Measurements from ENCODE around the gene LITAF. TPM values are rescaled to one million over a fixed set of nuclear protein-coding genes. Genes with fewer than 3 reads are reported as not detected.

LITAF gene
- polyA plus RNA-seq, 1 donor from 2014 or later: 0.31 TPM

DNA sequence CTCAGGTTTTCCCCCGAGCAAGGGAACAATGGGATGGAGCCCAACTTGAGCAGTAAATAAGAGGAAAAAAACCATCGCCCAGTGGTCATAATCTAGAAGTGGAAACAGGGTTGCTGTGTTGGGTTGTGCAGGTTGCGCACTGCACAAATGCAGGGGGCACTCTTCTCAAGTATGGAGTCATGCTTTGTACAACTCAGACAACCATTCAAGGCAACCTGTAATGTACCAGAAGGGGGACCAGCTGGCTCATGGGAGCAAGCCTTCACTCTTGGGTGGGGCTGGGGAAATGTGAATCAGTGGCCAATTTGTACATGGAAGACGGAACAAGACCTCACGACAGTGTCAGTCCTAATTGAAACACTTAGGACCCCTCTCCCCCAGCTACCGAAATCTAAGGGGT, 23.9 kb upstream of the LITAF start:
- Histone ChIP-seq H3K79me2 (replicated peaks; ENCODE audit: insufficient read depth, low read length) (no peaks in the 10 kb centered on the region), H4K20me1 (ENCODE audit: insufficient read depth) (no peaks in the 10 kb centered on the region), H2AFZ (ENCODE audit: low read depth, low read length) (no peak overlapping the region), H3K36me3 (ENCODE audit: insufficient read depth, low read length) (no peaks in the 10 kb centered on the region), H3F3A (ENCODE audit: insufficient read depth, low read length, poor library complexity, severe bottlenecking) (no peaks in the 10 kb centered on the region), H3K4me2 (ENCODE audit: low read length) (no peak overlapping the region), H3K27ac (ENCODE audit: low read length) (no peak overlapping the region), H3K27me3 (ENCODE audit: insufficient read depth, low read depth, low read length) (no peaks in the 10 kb centered on the region), H3K4me3 (ENCODE audit: low read length) (no peak overlapping the region), H3K9me2 (ENCODE audit: insufficient read depth, low read length) (no peaks in the 10 kb centered on the region), H3K9ac (ENCODE audit: low read length) (no peak overlapping the region), H3K9me3 (ENCODE audit: low read length) (no peaks in the 10 kb centered on the region)
- TF ChIP-seq SMC3 (conservative IDR thresholded peaks at IDR 0.05; ENCODE audit: poor library complexity) (no peak), EP300 (conservative IDR thresholded peaks at IDR 0.05; ENCODE audit: poor library complexity, severe bottlenecking) (no peak), TAF1 (IDR thresholded peaks at IDR 0.05; ENCODE audit: low read depth) (no peak)
- TF ChIP-seq, protein P1, sequence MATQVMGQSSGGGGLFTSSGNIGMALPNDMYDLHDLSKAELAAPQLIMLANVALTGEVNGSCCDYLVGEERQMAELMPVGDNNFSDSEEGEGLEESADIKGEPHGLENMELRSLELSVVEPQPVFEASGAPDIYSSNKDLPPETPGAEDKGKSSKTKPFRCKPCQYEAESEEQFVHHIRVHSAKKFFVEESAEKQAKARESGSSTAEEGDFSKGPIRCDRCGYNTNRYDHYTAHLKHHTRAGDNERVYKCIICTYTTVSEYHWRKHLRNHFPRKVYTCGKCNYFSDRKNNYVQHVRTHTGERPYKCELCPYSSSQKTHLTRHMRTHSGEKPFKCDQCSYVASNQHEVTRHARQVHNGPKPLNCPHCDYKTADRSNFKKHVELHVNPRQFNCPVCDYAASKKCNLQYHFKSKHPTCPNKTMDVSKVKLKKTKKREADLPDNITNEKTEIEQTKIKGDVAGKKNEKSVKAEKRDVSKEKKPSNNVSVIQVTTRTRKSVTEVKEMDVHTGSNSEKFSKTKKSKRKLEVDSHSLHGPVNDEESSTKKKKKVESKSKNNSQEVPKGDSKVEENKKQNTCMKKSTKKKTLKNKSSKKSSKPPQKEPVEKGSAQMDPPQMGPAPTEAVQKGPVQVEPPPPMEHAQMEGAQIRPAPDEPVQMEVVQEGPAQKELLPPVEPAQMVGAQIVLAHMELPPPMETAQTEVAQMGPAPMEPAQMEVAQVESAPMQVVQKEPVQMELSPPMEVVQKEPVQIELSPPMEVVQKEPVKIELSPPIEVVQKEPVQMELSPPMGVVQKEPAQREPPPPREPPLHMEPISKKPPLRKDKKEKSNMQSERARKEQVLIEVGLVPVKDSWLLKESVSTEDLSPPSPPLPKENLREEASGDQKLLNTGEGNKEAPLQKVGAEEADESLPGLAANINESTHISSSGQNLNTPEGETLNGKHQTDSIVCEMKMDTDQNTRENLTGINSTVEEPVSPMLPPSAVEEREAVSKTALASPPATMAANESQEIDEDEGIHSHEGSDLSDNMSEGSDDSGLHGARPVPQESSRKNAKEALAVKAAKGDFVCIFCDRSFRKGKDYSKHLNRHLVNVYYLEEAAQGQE (IDR thresholded peaks at IDR 0.05; ENCODE audit: borderline replicate concordance): no peak
- TF ChIP-seq, protein P2, sequence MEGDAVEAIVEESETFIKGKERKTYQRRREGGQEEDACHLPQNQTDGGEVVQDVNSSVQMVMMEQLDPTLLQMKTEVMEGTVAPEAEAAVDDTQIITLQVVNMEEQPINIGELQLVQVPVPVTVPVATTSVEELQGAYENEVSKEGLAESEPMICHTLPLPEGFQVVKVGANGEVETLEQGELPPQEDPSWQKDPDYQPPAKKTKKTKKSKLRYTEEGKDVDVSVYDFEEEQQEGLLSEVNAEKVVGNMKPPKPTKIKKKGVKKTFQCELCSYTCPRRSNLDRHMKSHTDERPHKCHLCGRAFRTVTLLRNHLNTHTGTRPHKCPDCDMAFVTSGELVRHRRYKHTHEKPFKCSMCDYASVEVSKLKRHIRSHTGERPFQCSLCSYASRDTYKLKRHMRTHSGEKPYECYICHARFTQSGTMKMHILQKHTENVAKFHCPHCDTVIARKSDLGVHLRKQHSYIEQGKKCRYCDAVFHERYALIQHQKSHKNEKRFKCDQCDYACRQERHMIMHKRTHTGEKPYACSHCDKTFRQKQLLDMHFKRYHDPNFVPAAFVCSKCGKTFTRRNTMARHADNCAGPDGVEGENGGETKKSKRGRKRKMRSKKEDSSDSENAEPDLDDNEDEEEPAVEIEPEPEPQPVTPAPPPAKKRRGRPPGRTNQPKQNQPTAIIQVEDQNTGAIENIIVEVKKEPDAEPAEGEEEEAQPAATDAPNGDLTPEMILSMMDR (IDR thresholded peaks at IDR 0.05; ENCODE audit: poor library complexity, severe bottlenecking): no peak

GRCh38 chr16:11610121-11610505, 23.4 kb upstream of the LITAF start:
- no peak overlapping the region for H3K4me2 ChIP-seq (ENCODE audit: low read length)
- no peaks in the 10 kb centered on the region for H3K79me2 ChIP-seq (replicated peaks; ENCODE audit: insufficient read depth, low read length)
- no peaks in the 10 kb centered on the region for H3K36me3 ChIP-seq (ENCODE audit: insufficient read depth, low read length)
- H3K27ac ChIP-seq (ENCODE audit: low read length): no peak overlapping the region
- TF ChIP-seq RAD21 (conservative IDR thresholded peaks at IDR 0.05) (no peak), EP300 (conservative IDR thresholded peaks at IDR 0.05; ENCODE audit: poor library complexity, severe bottlenecking) (no peak), SMC3 (conservative IDR thresholded peaks at IDR 0.05; ENCODE audit: poor library complexity) (no peak), EZH2 (IDR thresholded peaks at IDR 0.05; ENCODE audit: borderline replicate concordance, insufficient read depth, low read length, poor library complexity, severe bottlenecking) (no peak)
- TF ChIP-seq, protein P1 (IDR thresholded peaks at IDR 0.05; ENCODE audit: borderline replicate concordance): no peak
- TF ChIP-seq, protein P2 (IDR thresholded peaks at IDR 0.05; ENCODE audit: poor library complexity, severe bottlenecking): no peak
- H3K27me3 ChIP-seq (ENCODE audit: insufficient read depth, low read depth, low read length): no peaks in the 10 kb centered on the region
- no peak overlapping the region for H3K9ac ChIP-seq (ENCODE audit: low read length)
- H3K9me3 ChIP-seq (ENCODE audit: low read length): no peaks in the 10 kb centered on the region
- no peaks in the 10 kb centered on the region for H4K20me1 ChIP-seq (ENCODE audit: insufficient read depth)
- no peaks in the 10 kb centered on the region for H3K9me2 ChIP-seq (ENCODE audit: insufficient read depth, low read length)
- H3F3A ChIP-seq (ENCODE audit: insufficient read depth, low read length, poor library complexity, severe bottlenecking): no peaks in the 10 kb centered on the region
- no peak overlapping the region for H2AFZ ChIP-seq (ENCODE audit: low read depth, low read length)
- no peak overlapping the region for H3K4me3 ChIP-seq (ENCODE audit: low read length)
